GM21723 (cell line): ENCODE measurements around the gene CDKN2D.

Source experiments
- ATAC-seq: cut with Tn5 transposase; IDR thresholded peaks from one replicate; pipeline ENCODE4 v1.9.1; 2021; ENCODE audit warnings: mild to moderate bottlenecking, moderate library complexity; ENCODE audit not compliant: unreplicated experiment

Gene CDKN2D

DNA sequence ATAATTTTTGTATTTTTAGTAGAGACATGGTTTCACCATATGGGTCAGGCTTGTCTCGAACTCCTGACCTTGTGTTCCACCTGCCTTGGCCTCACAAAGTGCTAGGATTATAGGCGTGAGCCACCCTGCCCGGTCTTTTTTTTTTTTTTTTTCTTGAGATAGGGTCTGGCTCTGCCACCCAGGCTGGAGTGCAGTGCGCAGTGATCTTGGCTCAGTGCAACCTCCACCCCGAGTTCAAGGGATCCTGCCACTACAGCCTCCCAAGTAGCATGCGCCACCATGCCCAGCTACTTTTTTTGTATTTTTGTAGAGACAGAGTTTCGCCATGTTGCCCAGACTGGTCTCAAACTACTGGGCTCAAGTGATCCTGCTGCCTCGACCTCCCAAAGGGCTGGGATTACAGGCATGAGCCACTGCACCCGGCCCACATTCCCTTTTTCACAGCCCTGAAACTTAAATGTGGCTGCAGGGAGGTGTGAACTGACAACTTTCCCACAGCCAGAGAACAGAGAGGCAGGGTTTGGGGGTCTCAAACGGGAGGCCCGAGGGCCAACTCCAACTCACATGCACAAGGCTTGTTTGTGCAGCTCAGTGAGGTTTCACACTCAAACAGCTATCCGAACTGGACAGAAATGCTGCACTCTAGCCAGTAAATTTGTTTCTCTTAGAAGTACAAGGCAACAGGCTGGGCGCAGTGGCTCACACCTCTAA lies 47.2 kb downstream of the CDKN2D start:
- no peak for ATAC-seq

DNA sequence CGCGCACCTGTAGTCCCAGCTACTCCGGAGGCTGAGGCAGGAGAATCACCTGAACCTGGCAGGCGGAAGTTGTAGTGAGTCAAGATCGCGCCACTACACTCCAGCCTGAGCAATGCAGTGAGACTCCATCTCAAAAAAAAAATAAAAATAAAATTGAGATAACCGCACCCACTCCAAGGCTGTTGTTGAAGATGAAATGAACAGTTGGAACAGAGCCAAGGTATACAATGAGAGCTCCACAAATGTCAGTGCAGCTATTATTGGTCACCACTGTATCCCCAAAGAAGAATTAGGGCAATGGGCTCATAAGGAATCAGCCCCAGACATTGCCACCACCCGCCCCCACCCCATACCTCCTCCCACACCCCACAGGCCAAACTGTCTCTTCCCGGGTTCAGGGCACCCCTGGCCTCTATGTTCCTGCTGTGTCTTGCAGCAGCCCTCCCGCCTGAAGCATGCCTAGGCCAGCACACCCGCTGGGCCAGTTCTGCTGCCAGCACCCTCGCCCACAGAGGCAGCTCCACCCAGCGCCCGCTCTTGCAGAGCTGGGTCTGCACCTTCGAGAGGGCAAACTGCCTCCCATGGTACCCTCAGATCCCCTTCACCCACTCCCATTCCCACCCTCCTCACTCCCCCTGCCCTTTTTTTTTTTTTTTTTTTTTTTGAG lies 48.0 kb downstream of the CDKN2D start:
- no peak for ATAC-seq

DNA sequence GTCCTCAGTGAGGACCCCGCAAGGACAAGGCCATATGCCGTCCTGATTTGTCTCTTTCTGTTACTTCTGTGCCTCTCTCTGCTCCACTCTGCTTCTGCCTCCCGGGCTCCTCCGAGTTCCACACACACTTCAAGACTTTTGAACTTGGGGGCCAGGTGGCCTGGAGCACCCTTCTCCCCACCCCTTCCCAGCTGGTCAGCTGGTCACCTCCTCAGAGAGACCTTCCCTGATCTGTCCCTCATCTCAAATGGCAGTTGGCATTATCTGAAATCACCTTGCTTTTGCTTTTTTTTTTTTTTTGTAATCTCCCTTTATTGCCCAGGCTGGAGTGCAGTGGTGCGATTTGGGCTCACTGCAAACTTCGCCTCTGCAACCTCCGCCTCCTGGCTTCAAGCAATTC lies 49.4 kb downstream of the CDKN2D start:
- no peak for ATAC-seq

DNA sequence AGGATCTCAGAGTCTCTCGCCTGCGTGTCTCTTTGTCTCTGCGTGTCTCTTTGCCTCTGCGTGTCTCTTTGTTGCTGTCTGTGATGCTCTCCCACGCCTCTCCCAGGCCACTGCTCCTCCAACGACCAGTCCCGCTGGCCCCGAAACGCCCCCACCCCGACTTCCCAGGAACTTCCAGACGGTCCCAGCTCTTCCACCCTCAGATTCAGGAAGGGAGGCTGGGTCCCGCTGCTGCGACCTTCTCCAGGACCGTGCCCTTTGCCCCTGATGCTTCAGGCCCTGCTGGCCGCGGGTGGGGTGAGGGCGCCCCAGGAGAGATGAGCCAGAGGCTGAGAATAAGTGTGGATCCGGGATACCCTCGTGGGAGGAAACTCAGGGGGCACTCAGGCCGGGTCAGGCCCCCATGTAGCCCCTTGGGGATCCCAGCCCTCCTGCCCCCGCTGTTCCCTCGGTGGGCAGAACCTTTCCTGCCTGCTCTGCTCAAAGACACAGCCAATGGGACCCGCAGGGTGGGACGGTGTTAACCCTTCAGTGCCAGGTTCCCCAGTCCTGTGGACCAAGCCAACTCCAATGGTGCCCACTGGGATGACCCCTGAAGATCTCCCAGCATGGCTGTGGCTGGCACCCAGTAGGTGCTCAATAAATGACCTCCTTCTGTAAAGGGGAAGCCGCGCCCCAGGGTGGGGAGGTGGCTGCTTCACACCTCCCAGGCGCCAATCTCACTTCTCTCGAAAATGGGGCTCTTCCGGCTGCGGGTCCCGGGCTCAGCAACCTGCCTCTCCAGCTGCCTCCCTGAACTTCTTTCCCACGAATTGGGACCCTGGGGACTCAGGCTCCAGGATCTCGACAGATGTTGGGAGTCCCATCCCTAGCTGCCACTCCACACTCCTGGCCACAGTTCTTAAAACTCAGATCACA lies 50.1 kb downstream of the CDKN2D start:
- ATAC-seq, result no peak

DNA sequence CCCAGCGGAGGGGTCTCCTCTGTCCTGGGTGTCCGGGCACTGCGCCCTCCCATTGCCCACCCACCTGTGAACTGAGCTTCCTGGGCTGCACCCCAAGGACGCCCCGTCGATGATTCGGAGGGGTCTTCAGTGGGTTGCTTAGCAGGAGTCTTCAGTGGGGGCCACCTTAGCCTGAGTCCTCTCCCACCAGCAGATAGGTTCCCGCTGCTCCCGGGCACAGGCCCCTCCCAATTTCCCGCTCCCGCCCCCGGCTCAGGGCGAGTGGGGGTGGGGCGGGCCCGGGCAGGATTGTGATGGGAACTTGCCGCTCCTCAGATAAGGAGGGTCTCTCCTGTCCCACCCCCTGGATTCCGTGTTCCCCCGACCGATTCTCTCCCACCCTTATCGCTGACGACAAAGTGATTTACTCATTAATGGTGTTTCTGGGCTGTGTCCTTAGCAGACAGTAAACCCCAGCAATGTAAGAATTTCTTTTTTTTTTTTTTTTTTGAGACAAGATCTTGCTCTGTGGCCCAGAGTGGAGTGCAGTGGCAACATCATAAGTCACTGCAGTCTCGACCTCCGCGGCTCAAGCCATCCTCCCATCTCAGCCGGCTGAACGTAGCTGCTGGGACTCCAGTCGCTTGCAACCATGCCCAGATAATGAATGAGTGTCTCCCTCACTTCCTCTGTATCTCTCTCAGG lies 50.9 kb downstream of the CDKN2D start:
- ATAC-seq, result no peak

DNA sequence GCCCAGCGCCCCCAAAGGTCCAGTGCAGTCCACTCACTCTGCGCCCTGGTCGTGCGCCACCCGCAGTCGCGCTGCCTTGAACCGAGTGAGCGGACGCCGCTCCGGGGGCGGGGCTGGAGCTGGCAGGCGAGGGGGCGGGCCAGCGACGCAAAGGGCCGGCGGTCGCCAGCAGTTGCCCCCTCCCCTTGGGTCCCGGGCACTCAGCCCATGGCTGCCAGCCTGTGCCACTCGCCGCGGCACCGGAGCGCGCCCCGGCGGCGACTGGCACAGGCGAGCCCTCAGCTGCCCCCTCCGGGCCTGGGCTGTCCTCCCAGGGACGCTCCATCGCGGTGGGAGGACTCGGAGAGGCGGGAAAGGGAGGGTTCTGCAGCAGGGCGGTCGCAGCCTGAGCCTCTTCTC lies 51.4 kb downstream of the CDKN2D start, which contains the start of gene S1PR5:
S1PR5 (minus strand) TSS at position 87 of the 399 bp plus-strand sequence. CDS start 2,436 bp downstream, outside the sequence.
- ATAC-seq, result no peak

DNA sequence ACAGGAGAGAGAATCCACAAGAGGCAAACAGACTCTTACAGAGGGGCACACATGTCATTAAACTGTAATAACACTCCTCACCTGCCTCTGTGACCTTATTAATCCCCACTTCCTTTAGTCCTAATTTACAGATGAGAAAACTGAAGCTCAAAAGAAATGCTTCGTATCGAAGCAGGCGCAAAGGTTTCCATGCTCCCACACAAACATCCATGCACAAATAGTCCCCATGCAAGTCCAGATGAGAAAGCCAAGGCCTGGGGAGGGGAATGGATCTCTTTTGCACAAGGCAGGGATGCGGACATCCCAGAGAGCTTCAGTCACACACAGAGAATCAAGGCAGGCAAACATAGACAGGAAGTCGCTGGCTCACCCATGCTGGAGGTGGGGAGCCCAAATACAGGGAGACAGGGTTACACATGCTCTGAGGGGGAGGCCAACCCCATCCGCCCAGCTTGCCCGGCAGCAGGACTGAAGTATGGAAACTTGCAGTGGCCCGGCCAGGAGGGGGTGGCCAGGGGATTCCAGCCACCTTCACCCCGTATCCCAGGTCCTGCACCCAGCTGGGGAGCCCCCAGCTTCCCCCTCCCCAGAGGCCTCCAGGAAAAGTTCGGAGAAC lies 52.0 kb downstream of the CDKN2D start:
- no peak for ATAC-seq
